ENCODE results near the gene IFNA4.

The IFNA4 gene

GRCh38 chr9:21144603-21145002 lies 42.8 kb downstream of the IFNA4 start:
- Histone ChIP-seq H3K27me3 (replicated peaks; ENCODE audit: control insufficient read depth, insufficient read depth, low read length) (no peaks in the 10 kb centered on the region), H3K4me3 (replicated peaks; ENCODE audit: low read depth, low read length) (no peak overlapping the region), H3K36me3 (ENCODE audit: control insufficient read depth, insufficient read depth, low read length) (no peaks in the 10 kb centered on the region)
- TF ChIP-seq, protein P1, sequence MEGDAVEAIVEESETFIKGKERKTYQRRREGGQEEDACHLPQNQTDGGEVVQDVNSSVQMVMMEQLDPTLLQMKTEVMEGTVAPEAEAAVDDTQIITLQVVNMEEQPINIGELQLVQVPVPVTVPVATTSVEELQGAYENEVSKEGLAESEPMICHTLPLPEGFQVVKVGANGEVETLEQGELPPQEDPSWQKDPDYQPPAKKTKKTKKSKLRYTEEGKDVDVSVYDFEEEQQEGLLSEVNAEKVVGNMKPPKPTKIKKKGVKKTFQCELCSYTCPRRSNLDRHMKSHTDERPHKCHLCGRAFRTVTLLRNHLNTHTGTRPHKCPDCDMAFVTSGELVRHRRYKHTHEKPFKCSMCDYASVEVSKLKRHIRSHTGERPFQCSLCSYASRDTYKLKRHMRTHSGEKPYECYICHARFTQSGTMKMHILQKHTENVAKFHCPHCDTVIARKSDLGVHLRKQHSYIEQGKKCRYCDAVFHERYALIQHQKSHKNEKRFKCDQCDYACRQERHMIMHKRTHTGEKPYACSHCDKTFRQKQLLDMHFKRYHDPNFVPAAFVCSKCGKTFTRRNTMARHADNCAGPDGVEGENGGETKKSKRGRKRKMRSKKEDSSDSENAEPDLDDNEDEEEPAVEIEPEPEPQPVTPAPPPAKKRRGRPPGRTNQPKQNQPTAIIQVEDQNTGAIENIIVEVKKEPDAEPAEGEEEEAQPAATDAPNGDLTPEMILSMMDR (IDR thresholded peaks at IDR 0.05; ENCODE audit: insufficient read depth, low read length, poor library complexity, severe bottlenecking), result no peak
- peak; percentile 35 for DNase-seq (ENCODE audit: extremely low read depth, insufficient read length)

DNA sequence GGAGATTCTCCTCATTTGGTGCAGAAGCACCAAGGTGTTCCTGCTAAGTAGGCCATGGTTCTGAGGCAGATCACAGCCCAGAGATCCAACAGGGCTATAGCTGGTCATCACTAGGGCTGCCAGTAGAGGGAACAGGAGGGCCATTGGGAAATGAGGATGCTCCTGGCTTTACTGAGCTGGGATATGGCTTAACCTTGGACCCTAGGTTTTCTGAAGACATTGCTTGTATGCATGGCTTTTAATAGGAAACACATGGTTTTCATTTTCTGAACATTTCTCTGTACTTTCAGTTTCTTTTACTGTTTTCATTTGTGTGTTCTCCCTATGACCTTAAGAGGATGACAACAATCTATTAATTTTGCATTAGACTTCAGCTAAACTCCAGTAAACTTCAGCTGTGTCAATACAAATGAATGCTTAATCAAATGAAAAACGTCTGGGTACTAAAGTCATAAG lies 45.9 kb downstream of the IFNA4 start, which contains the start of gene IFNW1:
TSS of gene IFNW1 (minus strand) at position 406 of the 456 bp plus-strand sequence. CDS start at position 144, 262 bp downstream.
- H3K4me3 ChIP-seq (replicated peaks; ENCODE audit: low read depth, low read length), result no peak within 1 kb of the TSS
- H3K27me3 ChIP-seq (replicated peaks; ENCODE audit: control insufficient read depth, insufficient read depth, low read length), result no peaks in the 10 kb centered on the region
- no peak for DNase-seq (ENCODE audit: extremely low read depth, insufficient read length)
- TF ChIP-seq, protein P1 (IDR thresholded peaks at IDR 0.05; ENCODE audit: insufficient read depth, low read length, poor library complexity, severe bottlenecking), result no peak
- H3K36me3 ChIP-seq (ENCODE audit: control insufficient read depth, insufficient read depth, low read length), result no peaks in the 10 kb centered on the region

DNA sequence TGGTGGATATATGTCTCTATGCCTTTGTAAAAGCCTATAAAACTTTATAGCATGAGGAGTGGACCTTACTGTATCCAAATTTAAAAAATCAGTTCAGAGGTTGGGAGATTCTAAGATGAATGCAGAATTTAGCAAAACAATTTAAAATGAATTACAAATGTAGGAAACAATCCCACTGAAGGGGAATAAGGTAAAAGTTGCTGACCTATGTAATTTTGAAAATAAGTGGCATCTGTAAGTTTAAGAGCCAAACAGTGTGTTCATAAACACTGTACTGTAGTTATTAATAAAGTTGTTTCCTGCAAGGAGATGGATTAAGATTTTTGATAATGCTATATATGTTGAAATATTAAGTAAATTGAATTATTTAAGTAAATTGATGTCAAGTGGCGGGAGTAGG lies 50.4 kb downstream of the IFNA4 start:
- Histone ChIP-seq H3K4me3 (replicated peaks; ENCODE audit: low read depth, low read length) (no peak overlapping the region), H3K27me3 (replicated peaks; ENCODE audit: control insufficient read depth, insufficient read depth, low read length) (no peaks in the 10 kb centered on the region; the same call in 1 of the 2 replicates), H3K36me3 (ENCODE audit: control insufficient read depth, insufficient read depth, low read length) (no peaks in the 10 kb centered on the region)
- TF ChIP-seq, protein P1 (IDR thresholded peaks at IDR 0.05; ENCODE audit: insufficient read depth, low read length, poor library complexity, severe bottlenecking), result no peak
- DNase-seq (ENCODE audit: extremely low read depth, insufficient read length), result no peak
